IMR-90 (cell line): ENCODE data around the gene SLC25A12.

Experiments
- CHD1 ChIP-seq: IDR thresholded peaks from 2 replicates; pipeline ENCODE4 v1.6.1; 2012; ENCODE audit warnings: low read depth, low read length, improper control_type of control experiment
- CTCF ChIP-seq: conservative IDR thresholded peaks from 2 replicates; pipeline ENCODE4 v1.5.1; 2012; ENCODE audit warnings: mild to moderate bottlenecking, low read depth, low read length, improper control_type of control experiment
- FOS ChIP-seq: fragments of 150-350 bp; IDR thresholded peaks from 2 replicates; pipeline ENCODE4 v1.6.1; 2016; ENCODE audit warnings: low read depth, low read length
- MAFK ChIP-seq: IDR thresholded peaks from 2 replicates; pipeline ENCODE4 v1.6.1; 2012; ENCODE audit warnings: low read depth, low read length, improper control_type of control experiment
- MAZ ChIP-seq: IDR thresholded peaks from 2 replicates; pipeline ENCODE4 v1.6.1; 2012; ENCODE audit warnings: low read depth, mild to moderate bottlenecking, low read length, improper control_type of control experiment, moderate library complexity, borderline replicate concordance
- MXI1 ChIP-seq: IDR thresholded peaks from 2 replicates; pipeline ENCODE4 v1.6.1; 2012; ENCODE audit warnings: low read depth, mild to moderate bottlenecking, low read length, moderate library complexity, borderline replicate concordance
- POLR2A ChIP-seq: IDR thresholded peaks from 2 replicates; pipeline ENCODE4 v1.6.1; 2012; ENCODE audit warnings: mild to moderate bottlenecking, low read depth, low read length
- RAD21 ChIP-seq: IDR thresholded peaks from 2 replicates; pipeline ENCODE4 v1.6.1; 2012; ENCODE audit warnings: low read length, improper control_type of control experiment
- RCOR1 ChIP-seq: IDR thresholded peaks from 2 replicates; pipeline ENCODE4 v1.6.1; 2012; ENCODE audit warnings: mild to moderate bottlenecking, low read length, improper control_type of control experiment; ENCODE audit not compliant: insufficient replicate concordance
- SMC3 ChIP-seq: fragments of 150-350 bp; IDR thresholded peaks from 2 replicates; pipeline ENCODE4 v1.6.1; 2016; ENCODE audit warnings: low read depth, mild to moderate bottlenecking, antibody characterized with exemption, low read length, moderate library complexity
- USF2 ChIP-seq: fragments of 150-350 bp; IDR thresholded peaks from 2 replicates; pipeline ENCODE4 v1.6.1; 2017; ENCODE audit warnings: mild to moderate bottlenecking, antibody characterized with exemption, low read length, low read depth

- TF ChIP-seq CTCF (no peak), MAFK (no peak), POLR2A (no peak), CHD1 (no peak), RAD21 (no peak), MAZ (no peak), RCOR1 (no peak), USF2 (no peak), SMC3 (no peak), MXI1 (no peak), FOS (no peak)
Observed at GRCh38 chr2:171819453-171819852, 74.6 kb downstream of the SLC25A12 start.
